ENCODE measurements around the gene CPNE2.
"Not testable (repeated sequence)": the region's sequence is repeated elsewhere in the genome, so short reads cannot be mapped to it uniquely, and the experiment has no call there.

CPNE2 gene

DNA sequence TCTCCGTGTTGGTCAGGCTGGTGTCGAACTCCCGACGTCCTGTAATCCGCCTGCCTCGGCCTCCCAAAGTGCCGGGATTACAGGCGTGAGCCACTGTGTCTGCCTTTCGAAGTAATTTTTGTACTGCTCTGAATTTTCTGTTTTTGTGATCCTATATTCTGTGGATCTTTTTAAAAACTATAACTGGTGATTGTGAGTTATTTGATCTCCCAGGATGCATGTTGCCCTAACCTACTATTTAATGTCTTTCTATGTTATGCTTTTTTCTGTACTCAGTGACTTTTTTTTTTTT is 96.3 kb downstream of the CPNE2 start:
- Histone ChIP-seq H3K4me3 (ENCODE audit: low read depth, low read length) (no peak overlapping the region), H3K9me3 (ENCODE audit: control insufficient read depth, low read length) (no peaks in the 10 kb centered on the region)
- TF ChIP-seq CTCF (IDR thresholded peaks at IDR 0.05): no peak

GRCh38 chr16:57189527-57189926 is 97.1 kb downstream of the CPNE2 start:
- not testable (repeated sequence) for H3K27me3 ChIP-seq (ENCODE audit: control insufficient read depth, insufficient read depth, low read length); H3K27ac ChIP-seq; H2AFZ ChIP-seq; H3K4me3 ChIP-seq (ENCODE audit: low read depth, low read length); H3K4me2 ChIP-seq (ENCODE audit: low read length); H3K9me3 ChIP-seq (ENCODE audit: control insufficient read depth, low read length); H3K36me3 ChIP-seq (ENCODE audit: control insufficient read depth, insufficient read depth, low read length); H3K9ac ChIP-seq
- peaks cover 10% of the 10 kb centered on the region for H3K4me1 ChIP-seq
- peaks cover 61% of the 10 kb centered on the region for H3K79me2 ChIP-seq

More for the DNA sequence above, 96.3 kb downstream of the CPNE2 start:
- Histone ChIP-seq H2AFZ (no peak overlapping the region), H3K79me2 (peaks cover 66% of the 10 kb centered on the region), H3K36me3 (ENCODE audit: control insufficient read depth, insufficient read depth, low read length) (no peaks in the 10 kb centered on the region), H3K27me3 (ENCODE audit: control insufficient read depth, insufficient read depth, low read length) (no peaks in the 10 kb centered on the region), H3K4me2 (ENCODE audit: low read length) (no peak overlapping the region), H3K4me1 (peaks cover 10% of the 10 kb centered on the region), H3K9ac (no peak overlapping the region), H3K27ac (no peak overlapping the region)

DNA sequence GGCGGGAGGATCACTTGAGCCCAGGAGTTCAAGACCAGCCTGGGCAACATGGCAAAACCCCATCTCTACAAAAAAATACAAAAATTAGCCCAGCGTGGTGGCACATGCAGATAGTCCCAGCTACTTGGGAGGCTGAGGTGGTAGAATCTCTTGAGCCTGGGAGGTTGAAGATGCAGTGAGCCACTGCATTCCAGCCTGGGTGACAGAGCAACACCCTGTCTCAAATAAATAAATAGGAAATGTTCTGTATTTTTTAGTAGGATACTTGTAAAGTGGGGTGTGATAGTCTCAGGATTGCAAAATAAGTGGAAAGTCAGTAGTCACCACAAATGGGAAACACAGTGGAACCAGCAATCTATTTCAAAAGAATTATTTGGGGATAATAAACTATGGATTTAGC is 97.8 kb downstream of the CPNE2 start:
- H3K4me1 ChIP-seq: peaks cover 8% of the 10 kb centered on the region
- H3K4me3 ChIP-seq (ENCODE audit: low read depth, low read length): no peak overlapping the region
- H3K27me3 ChIP-seq (ENCODE audit: control insufficient read depth, insufficient read depth, low read length): no peaks in the 10 kb centered on the region
- no peak overlapping the region for H2AFZ ChIP-seq
- H3K9me3 ChIP-seq (ENCODE audit: control insufficient read depth, low read length): no peaks in the 10 kb centered on the region
- no peaks in the 10 kb centered on the region for H3K36me3 ChIP-seq (ENCODE audit: control insufficient read depth, insufficient read depth, low read length)
- H3K9ac ChIP-seq: no peak overlapping the region
- H3K4me2 ChIP-seq (ENCODE audit: low read length): no peak overlapping the region
- no peak overlapping the region for H3K27ac ChIP-seq
- peaks cover 55% of the 10 kb centered on the region for H3K79me2 ChIP-seq
- no peak for TF ChIP-seq CTCF (IDR thresholded peaks at IDR 0.05)

- H3K4me3 ChIP-seq (ENCODE audit: low read depth, low read length): no peak overlapping the region
- no peaks in the 10 kb centered on the region for H3K36me3 ChIP-seq (ENCODE audit: control insufficient read depth, insufficient read depth, low read length)
- no peak for TF ChIP-seq CTCF (IDR thresholded peaks at IDR 0.05)
- H3K9me3 ChIP-seq (ENCODE audit: control insufficient read depth, low read length): no peaks in the 10 kb centered on the region
- H3K9ac ChIP-seq: no peak overlapping the region
- H3K27ac ChIP-seq: no peak overlapping the region
- no peak overlapping the region for H2AFZ ChIP-seq
- peaks cover 8% of the 10 kb centered on the region for H3K4me1 ChIP-seq
- H3K27me3 ChIP-seq (ENCODE audit: control insufficient read depth, insufficient read depth, low read length): no peaks in the 10 kb centered on the region
- H3K79me2 ChIP-seq: peaks cover 53% of the 10 kb centered on the region
- H3K4me2 ChIP-seq (ENCODE audit: low read length): no peak overlapping the region
Observed at GRCh38 chr16:57191056-57191571, 98.7 kb downstream of the CPNE2 start.

DNA sequence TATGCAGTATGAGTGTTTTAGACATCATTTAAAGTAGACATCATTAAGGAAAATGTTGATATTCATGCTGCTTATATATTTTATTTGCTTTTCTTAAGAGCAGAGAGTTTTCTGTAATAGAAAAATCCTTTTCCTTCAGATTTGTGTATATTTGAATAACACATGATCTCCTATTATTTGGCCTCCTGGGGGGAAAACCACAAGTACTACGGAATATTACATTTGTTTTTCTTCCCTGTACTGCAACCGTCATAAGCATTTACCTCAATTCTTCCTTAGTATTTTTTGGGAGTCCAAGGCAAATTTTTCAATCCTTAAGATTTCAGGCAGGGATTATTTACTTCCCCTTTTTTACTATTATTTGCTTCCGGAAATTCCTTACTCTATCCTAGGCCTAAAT is 99.8 kb downstream of the CPNE2 start:
- Histone ChIP-seq H3K4me1 (peaks cover 8% of the 10 kb centered on the region), H2AFZ (no peak overlapping the region), H3K36me3 (ENCODE audit: control insufficient read depth, insufficient read depth, low read length) (no peaks in the 10 kb centered on the region), H3K27ac (no peak overlapping the region), H3K79me2 (peaks cover 53% of the 10 kb centered on the region), H3K27me3 (ENCODE audit: control insufficient read depth, insufficient read depth, low read length) (no peaks in the 10 kb centered on the region), H3K9ac (no peak overlapping the region), H3K4me2 (ENCODE audit: low read length) (no peak overlapping the region), H3K9me3 (ENCODE audit: control insufficient read depth, low read length) (no peaks in the 10 kb centered on the region), H3K4me3 (ENCODE audit: low read depth, low read length) (no peak overlapping the region)
- no peak for TF ChIP-seq CTCF (IDR thresholded peaks at IDR 0.05)

Data from parathyroid adenoma (tissue), 2 donors.